GM12878 (cell line): ENCODE data around the gene E2F1. TPM values are rescaled to one million over a fixed set of nuclear protein-coding genes. Genes with fewer than 3 reads are reported as not detected.

Experiments
- ATAC-seq: fragments of 200-7000 bp; cut with Tn5 transposase; 3 replicates; pipeline ENCODE4 v1.9.1; 2020; ENCODE audit warnings: mild to moderate bottlenecking, moderate library complexity
- BruUV-seq: library from RNA; stranded (reverse); fragments of 400-500 nt; replicated peaks from 2 replicates; lab custom pipeline; 2021; lab: Mats Ljungman, UMichigan
- CTCF ChIA-PET: fragments of 300-600 bp; sonication (Branson Sonifier 250); formaldehyde crosslinking; extraction: SDS; loops from one replicate; lab custom pipeline; 2021; ENCODE audit warnings: inconsistent platforms; lab: Yijun Ruan, JAX
- POLR2A ChIA-PET: fragments of 350-600 bp; formaldehyde crosslinking; extraction: SDS; loops from one replicate; lab custom pipeline; 2021; ENCODE audit warnings: inconsistent platforms; lab: Charles Lee
- RAD21 ChIA-PET: fragments of 300-600 bp; sonication (Branson Sonifier 250); formaldehyde crosslinking; loops from one replicate; lab custom pipeline; 2023; ENCODE audit warnings: antibody characterized with exemption; ENCODE audit not compliant: unreplicated experiment; lab: Charles Lee
- SMC1A ChIA-PET: fragments of 300-600 bp; sonication (Branson Sonifier 250); formaldehyde crosslinking; loops from one replicate; lab custom pipeline; 2023; ENCODE audit not compliant: unreplicated experiment, uncharacterized antibody; lab: Charles Lee
- DNase-seq: peaks from one replicate; pipeline ENCODE4 v3.0.0-alpha.2; 2011; ENCODE audit warnings: low read depth, low spot score
- FAIRE-seq: peaks from 3 replicates; lab custom pipeline; 2011; peaks lifted over from hg19 to GRCh38; lab: Jason Lieb, UNC
- H2AFZ ChIP-seq: 2 replicates; pipeline ENCODE4 v1.6.0; 2011; ENCODE audit warnings: low read depth, low read length, control low read depth; ENCODE audit not compliant: control insufficient read depth
- H3K27ac ChIP-seq: 2 replicates; pipeline ENCODE4 v1.5.1; 2011; ENCODE audit warnings: control low read depth; ENCODE audit not compliant: control insufficient read depth, insufficient read depth
- H3K27me3 ChIP-seq, 2 experiments: replicated peaks in 1 of 2; 2 replicates each; pipeline versions ENCODE4 v1.6.0 to v1.6.1; 2011; ENCODE audit warnings: low read length in 1 of 2; ENCODE audit not compliant: control insufficient read depth in 2 of 2, insufficient read depth in 2 of 2
- H3K36me3 ChIP-seq, 2 experiments: 2 replicates each; pipeline ENCODE4 v1.5.1; 2011; ENCODE audit warnings: low read length in 1 of 2; ENCODE audit not compliant: control insufficient read depth in 2 of 2, insufficient read depth in 2 of 2
- H3K4me1 ChIP-seq: 2 replicates; pipeline ENCODE4 v1.6.1; 2011; ENCODE audit warnings: mild to moderate bottlenecking, low read length, moderate library complexity, mixed read lengths; ENCODE audit not compliant: control insufficient read depth, insufficient read depth
- H3K4me2 ChIP-seq: 2 replicates; pipeline ENCODE4 v1.6.0; 2011; ENCODE audit warnings: control low read depth; ENCODE audit not compliant: control insufficient read depth, insufficient read depth
- H3K4me3 ChIP-seq: fragments of 200-600 bp; sonication (generic); 2 replicates; pipeline ENCODE4 v1.5.1; 2016
- H3K79me2 ChIP-seq: 2 replicates; pipeline ENCODE4 v1.6.0; 2011; ENCODE audit warnings: low read length; ENCODE audit not compliant: control insufficient read depth, insufficient read depth
- H3K9ac ChIP-seq: 2 replicates; pipeline ENCODE4 v1.8.0; 2011; ENCODE audit warnings: low read length, control low read depth, mixed read lengths; ENCODE audit not compliant: control insufficient read depth, insufficient read depth
- H3K9me3 ChIP-seq: replicated peaks from 3 replicates; pipeline ENCODE4 v1.5.1; 2011; ENCODE audit warnings: mild to moderate bottlenecking, low read length; ENCODE audit not compliant: control insufficient read depth, insufficient read depth
- H4K20me1 ChIP-seq: 2 replicates; pipeline ENCODE4 v1.6.0; 2011; ENCODE audit not compliant: control insufficient read depth, insufficient read depth
- BRCA1 ChIP-seq: IDR thresholded peaks from 2 replicates; pipeline ENCODE4 v1.6.1; 2011; ENCODE audit warnings: low read depth, low read length, improper control_type of control experiment
- E2F8 ChIP-seq: fragments of 450-650 bp; IDR thresholded peaks from 2 replicates; pipeline ENCODE4 v1.6.1; 2018; ENCODE audit warnings: mild to moderate bottlenecking, low read depth, moderate library complexity; ENCODE audit not compliant: partially characterized antibody
- FOS ChIP-seq: IDR thresholded peaks from 3 replicates; pipeline ENCODE4 v1.6.1; 2011; ENCODE audit warnings: borderline replicate concordance; ENCODE audit not compliant: insufficient read length; ENCODE audit errors: extremely low read depth
- GATAD2B ChIP-seq: fragments of 450-650 bp; conservative IDR thresholded peaks from 2 replicates; pipeline ENCODE4 v1.6.1; 2017; ENCODE audit warnings: low read depth, mild to moderate bottlenecking, moderate library complexity
- IKZF2 ChIP-seq, 2 experiments: fragments of 450-650 bp; IDR thresholded peaks; 2 replicates each; pipeline ENCODE4 v1.6.1; 2017; ENCODE audit warnings: mild to moderate bottlenecking in 2 of 2, moderate library complexity in 2 of 2
- MTA2 ChIP-seq: fragments of 450-650 bp; IDR thresholded peaks from 2 replicates; pipeline ENCODE4 v1.6.1; 2016; ENCODE audit warnings: low read depth, mild to moderate bottlenecking, moderate library complexity
- POLR2A ChIP-seq: IDR thresholded peaks from 2 replicates; pipeline ENCODE4 v1.6.1; 2011; ENCODE audit warnings: low read depth, mild to moderate bottlenecking, low read length
- SUPT20H ChIP-seq: IDR thresholded peaks from 2 replicates; pipeline ENCODE4 v1.6.1; 2011; ENCODE audit warnings: low read depth, mild to moderate bottlenecking, low read length, moderate library complexity, borderline replicate concordance; ENCODE audit not compliant: control insufficient read depth
- ZNF274 ChIP-seq: IDR thresholded peaks from one replicate; pipeline ENCODE4 v1.8.0; 2011; ENCODE audit not compliant: insufficient read length, insufficient read depth
- WGBS: methylation state at CpG from one replicate; pipeline ENCODE4 v1.1.6; 2016; ENCODE audit warnings: low lambda C conversion rate; ENCODE audit not compliant: insufficient replicate concordance, insufficient coverage; ENCODE audit errors: missing lambda C conversion rate; 5-methylcytosine and 5-hydroxymethylcytosine counted together
- in situ Hi-C: fragments of 300-500 bp; cut with MboI; formaldehyde crosslinking; loops from 9 replicates; pipeline ENCODE4 v1.14.3; 2018; ENCODE audit warnings: mixed read lengths
- intact Hi-C: fragments of 100-400 bp; cut with micrococcal nuclease; formaldehyde crosslinking; loops from one replicate; pipeline ENCODE4 v1.14.2; 2022; ENCODE audit not compliant: unreplicated experiment
- polyA plus RNA-seq, 11 experiments: library from polyadenylated mRNA; depleted of rRNA in 4 of 11; unstranded in 6 of 11; stranded (reverse) in 5 of 11; fragments of >200 nt; fragmentation: Nextera tagmentation in 4 of 11; fragmentation: Illumina TruSeq in 1 of 11; extraction: Ambion mirVana in 4 of 11; extraction: Trizol in 1 of 11; gene quantifications; 1 replicate in 1 of 11; 2 replicates in 10 of 11; pipeline versions ENCODE4 v1.2.1 to v1.2.3, GENCODE V29; 2011 to 2016; ENCODE audit warnings: inconsistent platforms in 2 of 11, missing spikeins in 2 of 11, low read depth in 1 of 11
- total RNA-seq, 4 experiments: library from RNA; depleted of rRNA in 3 of 4; stranded (reverse); fragments of >200 nt in 3 of 4; fragmentation: Illumina TruSeq in 1 of 4; extraction: Trizol in 1 of 4; gene quantifications; 2 replicates each; pipeline versions ENCODE4 v1.2.1 to v1.2.3, GENCODE V29; 2013 to 2021

The E2F1 gene
- total and polyA plus RNA-seq, 10 of the 15 experiments (the other 5 are each of a cell fraction or from before 2014, with no cell fraction given): 0.29 to 50.2 (median 19.7) TPM

- RAD21 ChIA-PET: no interaction called here
- in situ Hi-C loops (no loop called here), intact Hi-C loops (no loop called here)
- FAIRE-seq (no peak), DNase-seq (no peak), ATAC-seq (no peak)
- POLR2A ChIA-PET: interaction anchor here (0.6 kb wide), 3 partner anchors 153 to 226 kb away, joined by 3 to 5 read pairs (median 4); no protein-coding TSS in a partner anchor
- Histone ChIP-seq H3K36me3 (no peaks in the 10 kb centered on the region), H3K27me3 (no peaks in the 10 kb centered on the region), H3K9me3 (no peaks in the 10 kb centered on the region), H3K4me2 (no peak overlapping the region), H3K79me2 (no peaks in the 10 kb centered on the region), H4K20me1 (no peaks in the 10 kb centered on the region), H3K4me1 (no peaks in the 10 kb centered on the region), H2AFZ (no peak overlapping the region), H3K9ac (no peak overlapping the region), H3K4me3 (no peak overlapping the region), H3K27ac (no peak overlapping the region)
- no TSS peak for BruUV-seq
- SMC1A ChIA-PET: no interaction called here
- TF ChIP-seq MTA2 (no peak), E2F8 (no peak), GATAD2B (no peak), FOS (no peak), ZNF274 (no peak), POLR2A (no peak), BRCA1 (no peak), IKZF2 (IDR thresholded peaks at IDR 0.05) (no peak), SUPT20H (no peak)
- 72% methylated on average over 6 of the region's 6 CpGs for WGBS
- CTCF ChIA-PET: no interaction called here
Measured at GRCh38 chr20:33694639-33695012, 8.4 kb upstream of the E2F1 start.
